HepG2 (cell line): Measurements from ENCODE around the gene NOSIP. TPM values are rescaled to one million over a fixed set of nuclear protein-coding genes. Genes with fewer than 3 reads are reported as not detected.

Experiments
- LBX2 ChIP-seq: sonication (generic); formaldehyde crosslinking; IDR thresholded peaks from 2 replicates; pipeline ENCODE4 v1.5.0; 2020; ENCODE audit warnings: missing genetic modification reagents, mild to moderate bottlenecking, borderline replicate concordance
- RBFOX2 ChIP-seq: fragments of 200-400 bp; formaldehyde crosslinking; IDR thresholded peaks from 2 replicates; pipeline ENCODE4 v1.6.1; 2017; ENCODE audit warnings: low read depth, mild to moderate bottlenecking, low read length
- RFX1 ChIP-seq: fragments of 450-650 bp; IDR thresholded peaks from 2 replicates; pipeline ENCODE4 v1.6.1; 2017
- SALL1 ChIP-seq: sonication (generic); formaldehyde crosslinking; IDR thresholded peaks from 2 replicates; pipeline ENCODE4 v1.8.0; 2022; ENCODE audit warnings: mild to moderate bottlenecking, missing genetic modification reagents
- SIN3B ChIP-seq: fragments of 150-350 bp; IDR thresholded peaks from 2 replicates; pipeline ENCODE4 v1.6.1; 2014; ENCODE audit warnings: low read length
- UBTF ChIP-seq: sonication (generic); formaldehyde crosslinking; IDR thresholded peaks from 2 replicates; pipeline ENCODE4 v1.4.0; 2020; ENCODE audit warnings: mild to moderate bottlenecking, missing genetic modification reagents
- ZNF121 ChIP-seq: sonication (generic); formaldehyde crosslinking; IDR thresholded peaks from 2 replicates; pipeline ENCODE4 v1.5.0; 2020; ENCODE audit warnings: mild to moderate bottlenecking, missing genetic modification reagents
- ZNF354B ChIP-seq: sonication (generic); formaldehyde crosslinking; IDR thresholded peaks from 2 replicates; pipeline ENCODE4 v1.8.0; 2022; ENCODE audit warnings: mild to moderate bottlenecking, missing genetic modification reagents
- ZNF782 ChIP-seq: sonication (generic); formaldehyde crosslinking; IDR thresholded peaks from 2 replicates; pipeline ENCODE4 v1.4.0; 2020; ENCODE audit warnings: missing genetic modification reagents, mild to moderate bottlenecking, borderline replicate concordance
- ZSCAN25 ChIP-seq: sonication (generic); formaldehyde crosslinking; IDR thresholded peaks from 2 replicates; pipeline ENCODE4 v1.8.0; 2022; ENCODE audit warnings: mild to moderate bottlenecking, missing genetic modification reagents
- polyA plus RNA-seq, 8 experiments: library from polyadenylated mRNA; depleted of rRNA in 3 of 8; stranded (reverse) in 7 of 8; unstranded in 1 of 8; fragments of >200 nt; fragmentation: Illumina TruSeq in 4 of 8; extraction: Trizol in 4 of 8; gene quantifications; 2 replicates each; pipeline versions ENCODE4 v1.2.1 to v1.2.3, GENCODE V29; 2011 to 2016; ENCODE audit warnings: low read depth in 4 of 8, missing spikeins in 1 of 8, mixed read lengths in 1 of 8; ENCODE audit not compliant: insufficient read depth in 1 of 8
- total RNA-seq, 5 experiments: library from RNA; depleted of rRNA; stranded (reverse); fragments of >200 nt; fragmentation: Illumina TruSeq; extraction: Trizol; gene quantifications; 2 replicates each; pipeline ENCODE4 v1.2.3, GENCODE V29; 2016; ENCODE audit warnings: low read depth in 1 of 5
- TF ChIP-seq, protein P1 (sequence below): IDR thresholded peaks from 2 replicates; pipeline ENCODE4 v1.6.1; 2016; ENCODE audit warnings: missing compliant biosample characterization, missing genetic modification reagents, borderline replicate concordance
- TF ChIP-seq, protein P2 (sequence below): sonication (generic); formaldehyde crosslinking; IDR thresholded peaks from 2 replicates; pipeline ENCODE4 v1.5.0; 2020; ENCODE audit warnings: mild to moderate bottlenecking, missing genetic modification reagents, borderline replicate concordance
- TF ChIP-seq, protein P3 (sequence below): sonication (generic); formaldehyde crosslinking; IDR thresholded peaks from 2 replicates; pipeline ENCODE4 v1.8.1; 2023; ENCODE audit warnings: mild to moderate bottlenecking, inconsistent platforms, moderate library complexity, missing genetic modification reagents, borderline replicate concordance

The NOSIP gene
- total and polyA plus RNA-seq, 2 of the 13 experiments (the other 11 are each of a cell fraction or from before 2014, with no cell fraction given): 54.3 to 78.0 TPM

- TF ChIP-seq, protein P1, sequence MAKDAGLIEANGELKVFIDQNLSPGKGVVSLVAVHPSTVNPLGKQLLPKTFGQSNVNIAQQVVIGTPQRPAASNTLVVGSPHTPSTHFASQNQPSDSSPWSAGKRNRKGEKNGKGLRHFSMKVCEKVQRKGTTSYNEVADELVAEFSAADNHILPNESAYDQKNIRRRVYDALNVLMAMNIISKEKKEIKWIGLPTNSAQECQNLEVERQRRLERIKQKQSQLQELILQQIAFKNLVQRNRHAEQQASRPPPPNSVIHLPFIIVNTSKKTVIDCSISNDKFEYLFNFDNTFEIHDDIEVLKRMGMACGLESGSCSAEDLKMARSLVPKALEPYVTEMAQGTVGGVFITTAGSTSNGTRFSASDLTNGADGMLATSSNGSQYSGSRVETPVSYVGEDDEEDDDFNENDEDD (CRISPR knock-in tag): no peak; the same call in 1 of the 2 replicates
- TF ChIP-seq ZSCAN25 (CRISPR knock-in tag): 0 out of 2 replicates have a peak, but pooled peaks have one; percentile 56
- TF ChIP-seq SALL1 (CRISPR knock-in tag): peak; percentile 78
- no peak for TF ChIP-seq ZNF782 (CRISPR knock-in tag)
- no peak for TF ChIP-seq ZNF354B (CRISPR knock-in tag)
- peak; percentile 76 for TF ChIP-seq SIN3B
- no peak for TF ChIP-seq UBTF (CRISPR knock-in tag)
- TF ChIP-seq RBFOX2: peak; percentile 61
- TF ChIP-seq, protein P2, sequence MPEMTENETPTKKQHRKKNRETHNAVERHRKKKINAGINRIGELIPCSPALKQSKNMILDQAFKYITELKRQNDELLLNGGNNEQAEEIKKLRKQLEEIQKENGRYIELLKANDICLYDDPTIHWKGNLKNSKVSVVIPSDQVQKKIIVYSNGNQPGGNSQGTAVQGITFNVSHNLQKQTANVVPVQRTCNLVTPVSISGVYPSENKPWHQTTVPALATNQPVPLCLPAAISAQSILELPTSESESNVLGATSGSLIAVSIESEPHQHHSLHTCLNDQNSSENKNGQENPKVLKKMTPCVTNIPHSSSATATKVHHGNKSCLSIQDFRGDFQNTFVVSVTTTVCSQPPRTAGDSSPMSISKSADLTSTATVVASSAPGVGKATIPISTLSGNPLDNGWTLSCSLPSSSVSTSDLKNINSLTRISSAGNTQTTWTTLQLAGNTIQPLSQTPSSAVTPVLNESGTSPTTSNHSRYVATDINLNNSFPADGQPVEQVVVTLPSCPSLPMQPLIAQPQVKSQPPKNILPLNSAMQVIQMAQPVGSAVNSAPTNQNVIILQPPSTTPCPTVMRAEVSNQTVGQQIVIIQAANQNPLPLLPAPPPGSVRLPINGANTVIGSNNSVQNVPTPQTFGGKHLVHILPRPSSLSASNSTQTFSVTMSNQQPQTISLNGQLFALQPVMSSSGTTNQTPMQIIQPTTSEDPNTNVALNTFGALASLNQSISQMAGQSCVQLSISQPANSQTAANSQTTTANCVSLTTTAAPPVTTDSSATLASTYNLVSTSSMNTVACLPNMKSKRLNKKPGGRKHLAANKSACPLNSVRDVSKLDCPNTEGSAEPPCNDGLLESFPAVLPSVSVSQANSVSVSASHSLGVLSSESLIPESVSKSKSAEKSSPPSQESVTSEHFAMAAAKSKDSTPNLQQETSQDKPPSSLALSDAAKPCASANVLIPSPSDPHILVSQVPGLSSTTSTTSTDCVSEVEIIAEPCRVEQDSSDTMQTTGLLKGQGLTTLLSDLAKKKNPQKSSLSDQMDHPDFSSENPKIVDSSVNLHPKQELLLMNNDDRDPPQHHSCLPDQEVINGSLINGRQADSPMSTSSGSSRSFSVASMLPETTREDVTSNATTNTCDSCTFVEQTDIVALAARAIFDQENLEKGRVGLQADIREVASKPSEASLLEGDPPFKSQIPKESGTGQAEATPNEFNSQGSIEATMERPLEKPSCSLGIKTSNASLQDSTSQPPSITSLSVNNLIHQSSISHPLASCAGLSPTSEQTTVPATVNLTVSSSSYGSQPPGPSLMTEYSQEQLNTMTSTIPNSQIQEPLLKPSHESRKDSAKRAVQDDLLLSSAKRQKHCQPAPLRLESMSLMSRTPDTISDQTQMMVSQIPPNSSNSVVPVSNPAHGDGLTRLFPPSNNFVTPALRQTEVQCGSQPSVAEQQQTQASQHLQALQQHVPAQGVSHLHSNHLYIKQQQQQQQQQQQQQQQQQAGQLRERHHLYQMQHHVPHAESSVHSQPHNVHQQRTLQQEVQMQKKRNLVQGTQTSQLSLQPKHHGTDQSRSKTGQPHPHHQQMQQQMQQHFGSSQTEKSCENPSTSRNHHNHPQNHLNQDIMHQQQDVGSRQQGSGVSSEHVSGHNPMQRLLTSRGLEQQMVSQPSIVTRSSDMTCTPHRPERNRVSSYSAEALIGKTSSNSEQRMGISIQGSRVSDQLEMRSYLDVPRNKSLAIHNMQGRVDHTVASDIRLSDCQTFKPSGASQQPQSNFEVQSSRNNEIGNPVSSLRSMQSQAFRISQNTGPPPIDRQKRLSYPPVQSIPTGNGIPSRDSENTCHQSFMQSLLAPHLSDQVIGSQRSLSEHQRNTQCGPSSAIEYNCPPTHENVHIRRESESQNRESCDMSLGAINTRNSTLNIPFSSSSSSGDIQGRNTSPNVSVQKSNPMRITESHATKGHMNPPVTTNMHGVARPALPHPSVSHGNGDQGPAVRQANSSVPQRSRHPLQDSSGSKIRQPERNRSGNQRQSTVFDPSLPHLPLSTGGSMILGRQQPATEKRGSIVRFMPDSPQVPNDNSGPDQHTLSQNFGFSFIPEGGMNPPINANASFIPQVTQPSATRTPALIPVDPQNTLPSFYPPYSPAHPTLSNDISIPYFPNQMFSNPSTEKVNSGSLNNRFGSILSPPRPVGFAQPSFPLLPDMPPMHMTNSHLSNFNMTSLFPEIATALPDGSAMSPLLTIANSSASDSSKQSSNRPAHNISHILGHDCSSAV: no peak
- TF ChIP-seq LBX2: no peak
- TF ChIP-seq, protein P3, sequence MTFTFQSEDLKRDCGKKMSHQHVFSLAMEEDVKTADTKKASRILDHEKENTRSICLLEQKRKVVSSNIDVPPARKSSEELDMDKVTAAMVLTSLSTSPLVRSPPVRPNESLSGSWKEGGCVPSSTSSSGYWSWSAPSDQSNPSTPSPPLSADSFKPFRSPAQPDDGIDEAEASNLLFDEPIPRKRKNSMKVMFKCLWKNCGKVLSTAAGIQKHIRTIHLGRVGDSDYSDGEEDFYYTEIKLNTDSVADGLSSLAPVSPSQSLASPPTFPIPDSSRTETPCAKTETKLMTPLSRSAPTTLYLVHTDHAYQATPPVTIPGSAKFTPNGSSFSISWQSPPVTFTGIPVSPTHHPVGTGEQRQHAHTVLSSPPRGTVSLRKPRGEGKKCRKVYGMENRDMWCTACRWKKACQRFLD (CRISPR knock-in tag): no peak
- no peak for TF ChIP-seq ZNF121 (CRISPR knock-in tag)
- TF ChIP-seq RFX1: no peak
These were observed at the start of gene NOSIP (continued) for GRCh38 chr19:49580264-49581006.
